GM12864 (cell line): ENCODE results near the gene CD22.
"Not testable (repeated sequence)": the region's sequence is repeated elsewhere in the genome, so short reads cannot be mapped to it uniquely, and the experiment has no call there.

Source experiments
- DNase-seq: peaks from one replicate; pipeline ENCODE4 v3.0.0-alpha.2; 2011; ENCODE audit warnings: low read depth
- H3K4me3 ChIP-seq: 2 replicates; pipeline ENCODE4 v1.5.1; 2011; ENCODE audit warnings: mild to moderate bottlenecking, low read depth, low read length, control low read depth
- CTCF ChIP-seq: IDR thresholded peaks from 2 replicates; pipeline ENCODE4 v1.5.1; 2011; ENCODE audit warnings: low read depth, mild to moderate bottlenecking, moderate library complexity, low read length, control low read depth, inconsistent platforms; ENCODE audit errors: missing control alignments

CD22 gene

GRCh38 chr19:35352448-35353304 is 23.7 kb downstream of the CD22 start:
- H3K4me3 ChIP-seq: no peak overlapping the region
- TF ChIP-seq CTCF: peak; percentile 81
- DNase-seq: no peak

GRCh38 chr19:35353635-35354034 is 24.6 kb downstream of the CD22 start:
- no peak for DNase-seq
- H3K4me3 ChIP-seq: no peak overlapping the region
- TF ChIP-seq CTCF: no peak

GRCh38 chr19:35354898-35355297 is 25.9 kb downstream of the CD22 start:
- H3K4me3 ChIP-seq: no peak overlapping the region
- DNase-seq: no peak
- TF ChIP-seq CTCF: no peak

GRCh38 chr19:35355791-35356460 is 26.9 kb downstream of the CD22 start:
- no peak overlapping the region for H3K4me3 ChIP-seq
- DNase-seq: no peak
- TF ChIP-seq CTCF: no peak

- no peak for TF ChIP-seq CTCF
- DNase-seq: no peak
- no peak within 1 kb of the TSS for H3K4me3 ChIP-seq
Observed at GRCh38 chr19:35357867-35358573, 29.0 kb downstream of the CD22 start, which contains the start of gene FFAR3. FFAR3 (plus strand) TSS chr19:35358460; CDS start chr19:35358891, 431 bp downstream.

GRCh38 chr19:35358834-35359233 is 29.8 kb downstream of the CD22 start:
- not testable (repeated sequence) for H3K4me3 ChIP-seq, DNase-seq

- H3K4me3 ChIP-seq, DNase-seq: not testable (repeated sequence)
Observed at GRCh38 chr19:35359395-35359794, 30.4 kb downstream of the CD22 start.

GRCh38 chr19:35360081-35360480 is 31.1 kb downstream of the CD22 start:
- DNase-seq, H3K4me3 ChIP-seq: not testable (repeated sequence)
